Panc1 (cell line): ENCODE results near the gene ZNF366. TPM values are rescaled to one million over a fixed set of nuclear protein-coding genes. Genes with fewer than 3 reads are reported as not detected.

Experiments used
- ATAC-seq: fragments of 200-7000 bp; cut with Tn5 transposase; 2 replicates; pipeline ENCODE4 v1.9.1; 2020; ENCODE audit warnings: mild to moderate bottlenecking, moderate library complexity
- BruUV-seq: library from RNA; stranded (reverse); fragments of 400-500 nt; replicated peaks from 2 replicates; lab custom pipeline; 2021; lab: Mats Ljungman, UMichigan
- CTCF ChIA-PET: fragments of 300-600 bp; sonication (Branson Sonifier 250); formaldehyde crosslinking; loops from one replicate; lab custom pipeline; 2022; ENCODE audit warnings: antibody characterized with exemption; lab: Charles Lee
- POLR2A ChIA-PET: fragments of 300-600 bp; sonication (Branson Sonifier 250); formaldehyde crosslinking; loops from one replicate; lab custom pipeline; 2022; ENCODE audit warnings: antibody characterized with exemption; lab: Charles Lee
- DNase-seq: peaks from one replicate; pipeline ENCODE4 v3.0.0-alpha.2; 2010; ENCODE audit warnings: low read depth, low spot score
- H3K27ac ChIP-seq: 2 replicates; pipeline ENCODE4 v1.5.1; 2011; ENCODE audit warnings: mild to moderate bottlenecking, low read length, inconsistent platforms
- H3K27me3 ChIP-seq: fragments of 200-500 bp; sonication (Bioruptor generic); 2 replicates; pipeline ENCODE4 v1.6.0; 2014; ENCODE audit warnings: low read length, inconsistent platforms; ENCODE audit not compliant: control insufficient read depth, insufficient read depth
- H3K36me3 ChIP-seq: fragments of 200-500 bp; sonication (Bioruptor generic); 2 replicates; pipeline ENCODE4 v1.5.1; 2014; ENCODE audit warnings: inconsistent platforms, mild to moderate bottlenecking, low read length, moderate library complexity; ENCODE audit not compliant: control insufficient read depth, insufficient read depth
- H3K4me1 ChIP-seq: 2 replicates; pipeline ENCODE4 v1.5.1; 2011; ENCODE audit warnings: inconsistent platforms, mild to moderate bottlenecking, low read length, moderate library complexity; ENCODE audit not compliant: control insufficient read depth, insufficient read depth
- H3K4me3 ChIP-seq, 2 experiments: 2 replicates each; pipeline ENCODE4 v1.5.1; 2011 to 2012; ENCODE audit warnings: low read depth in 2 of 2, low read length in 2 of 2, mild to moderate bottlenecking in 2 of 2, inconsistent platforms in 1 of 2, moderate library complexity in 1 of 2
- H3K9me3 ChIP-seq: fragments of 200-500 bp; sonication (Bioruptor generic); 2 replicates; pipeline ENCODE4 v1.5.1; 2014; ENCODE audit warnings: low read depth, mild to moderate bottlenecking, inconsistent platforms, low read length, moderate library complexity; ENCODE audit not compliant: control insufficient read depth, insufficient read depth
- CTCF ChIP-seq: fragments of 450-650 bp; IDR thresholded peaks from 2 replicates; pipeline ENCODE4 v1.5.1; 2017; ENCODE audit warnings: mild to moderate bottlenecking
- POLR2AphosphoS5 ChIP-seq: IDR thresholded peaks from 2 replicates; pipeline ENCODE4 v1.6.1; 2012; ENCODE audit warnings: mild to moderate bottlenecking, low read depth, low read length, moderate library complexity
- SIN3A ChIP-seq: IDR thresholded peaks from 2 replicates; pipeline ENCODE4 v1.6.1; 2012; ENCODE audit warnings: low read depth, mild to moderate bottlenecking, low read length, moderate library complexity, borderline replicate concordance; ENCODE audit not compliant: insufficient read depth
- TCF7L2 ChIP-seq: IDR thresholded peaks from 2 replicates; pipeline ENCODE4 v1.6.1; 2011; ENCODE audit warnings: mild to moderate bottlenecking, low read depth, low read length, inconsistent platforms
- in situ Hi-C: cut with HindIII; loops from 2 replicates; pipeline ENCODE4 v1.10.0; 2016; ENCODE audit warnings: low sequenced_read_pairs, low pct_unique_long_range_greater_than_20kb
- intact Hi-C: fragments of 100-400 bp; cut with micrococcal nuclease; formaldehyde crosslinking; loops from one replicate; pipeline ENCODE4 v1.10.0; 2022; ENCODE audit not compliant: unreplicated experiment
- total RNA-seq: library from RNA; stranded (reverse); gene quantifications from one replicate; pipeline ENCODE4 v1.2.1, GENCODE V29; 2021; ENCODE audit not compliant: unreplicated experiment
- TF ChIP-seq, protein P1 (sequence below), 2 experiments: IDR thresholded peaks; 2 replicates each; pipeline ENCODE4 v1.6.1; 2011 to 2012; ENCODE audit warnings: low read depth in 2 of 2, control low read depth in 1 of 2, low read length in 1 of 2, mild to moderate bottlenecking in 1 of 2, moderate library complexity in 1 of 2; ENCODE audit not compliant: insufficient read depth in 1 of 2

The ZNF366 gene
- total RNA-seq, 1 experiment from 2014 or later: not detected

DNA sequence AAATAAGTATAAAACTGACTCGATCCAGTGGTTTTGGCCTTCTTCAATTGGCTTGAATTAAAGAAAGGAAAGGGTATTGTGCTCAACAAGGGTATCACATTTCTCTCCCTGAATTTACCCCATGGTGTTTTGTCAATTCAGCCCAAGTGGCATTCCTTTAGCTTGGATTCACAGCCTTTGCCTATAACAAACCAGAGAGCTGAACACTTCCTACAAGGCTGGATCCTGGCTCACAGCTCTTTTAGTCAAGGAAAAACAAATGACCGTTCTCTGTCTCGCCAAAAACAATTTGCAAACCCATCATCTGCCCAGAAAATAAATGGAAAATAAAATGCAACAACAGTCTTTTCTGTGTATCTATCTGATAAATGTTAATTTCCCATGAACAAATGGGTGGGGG, 5.7 kb downstream of the ZNF366 start:
- no peaks in the 10 kb centered on the region for H3K9me3 ChIP-seq
- in situ Hi-C loops (no loop called here), intact Hi-C loops (no loop called here)
- no peaks in the 10 kb centered on the region for H3K36me3 ChIP-seq
- CTCF ChIA-PET: no interaction called here
- no peak overlapping the region for H3K27ac ChIP-seq
- no peak for DNase-seq
- no peak overlapping the region for H3K4me3 ChIP-seq
- POLR2A ChIA-PET: no interaction called here
- TF ChIP-seq CTCF: no peak
- TF ChIP-seq POLR2AphosphoS5: no peak
- TF ChIP-seq TCF7L2: no peak
- TF ChIP-seq, protein P1, sequence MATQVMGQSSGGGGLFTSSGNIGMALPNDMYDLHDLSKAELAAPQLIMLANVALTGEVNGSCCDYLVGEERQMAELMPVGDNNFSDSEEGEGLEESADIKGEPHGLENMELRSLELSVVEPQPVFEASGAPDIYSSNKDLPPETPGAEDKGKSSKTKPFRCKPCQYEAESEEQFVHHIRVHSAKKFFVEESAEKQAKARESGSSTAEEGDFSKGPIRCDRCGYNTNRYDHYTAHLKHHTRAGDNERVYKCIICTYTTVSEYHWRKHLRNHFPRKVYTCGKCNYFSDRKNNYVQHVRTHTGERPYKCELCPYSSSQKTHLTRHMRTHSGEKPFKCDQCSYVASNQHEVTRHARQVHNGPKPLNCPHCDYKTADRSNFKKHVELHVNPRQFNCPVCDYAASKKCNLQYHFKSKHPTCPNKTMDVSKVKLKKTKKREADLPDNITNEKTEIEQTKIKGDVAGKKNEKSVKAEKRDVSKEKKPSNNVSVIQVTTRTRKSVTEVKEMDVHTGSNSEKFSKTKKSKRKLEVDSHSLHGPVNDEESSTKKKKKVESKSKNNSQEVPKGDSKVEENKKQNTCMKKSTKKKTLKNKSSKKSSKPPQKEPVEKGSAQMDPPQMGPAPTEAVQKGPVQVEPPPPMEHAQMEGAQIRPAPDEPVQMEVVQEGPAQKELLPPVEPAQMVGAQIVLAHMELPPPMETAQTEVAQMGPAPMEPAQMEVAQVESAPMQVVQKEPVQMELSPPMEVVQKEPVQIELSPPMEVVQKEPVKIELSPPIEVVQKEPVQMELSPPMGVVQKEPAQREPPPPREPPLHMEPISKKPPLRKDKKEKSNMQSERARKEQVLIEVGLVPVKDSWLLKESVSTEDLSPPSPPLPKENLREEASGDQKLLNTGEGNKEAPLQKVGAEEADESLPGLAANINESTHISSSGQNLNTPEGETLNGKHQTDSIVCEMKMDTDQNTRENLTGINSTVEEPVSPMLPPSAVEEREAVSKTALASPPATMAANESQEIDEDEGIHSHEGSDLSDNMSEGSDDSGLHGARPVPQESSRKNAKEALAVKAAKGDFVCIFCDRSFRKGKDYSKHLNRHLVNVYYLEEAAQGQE (IDR thresholded peaks at IDR 0.05; ENCODE audit: insufficient read depth in 1 of 2, low read depth in 2 of 2, low read length in 1 of 2): no peak
- TF ChIP-seq SIN3A: no peak
- no peak for ATAC-seq
- no peaks in the 10 kb centered on the region for H3K4me1 ChIP-seq
- no TSS peak for BruUV-seq
- H3K27me3 ChIP-seq: no peaks in the 10 kb centered on the region

DNA sequence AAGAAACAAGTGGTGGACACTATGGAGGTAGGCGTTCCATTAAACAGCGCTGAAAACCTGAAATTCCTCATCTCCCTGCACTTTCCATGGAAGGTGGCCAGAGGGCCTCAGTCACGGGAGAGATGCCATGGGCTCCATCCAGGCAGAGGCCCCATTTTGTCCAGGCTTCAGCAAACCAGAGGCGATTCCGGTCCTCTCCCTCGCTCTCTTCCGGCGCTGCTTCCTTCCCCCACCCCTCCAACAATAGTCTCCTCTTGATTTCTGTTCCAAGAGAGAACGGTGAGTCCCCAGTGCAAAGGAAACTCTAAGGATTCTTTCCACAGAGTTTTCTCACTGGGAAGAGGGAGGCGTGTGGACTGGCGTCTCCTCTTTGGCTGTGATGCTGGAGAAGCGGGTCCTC, 7.5 kb downstream of the ZNF366 start:
- H3K27ac ChIP-seq: no peak overlapping the region
- intact Hi-C loops: no loop called here

More for the DNA sequence above, 7.5 kb downstream of the ZNF366 start:
- no peak for TF ChIP-seq TCF7L2
- TF ChIP-seq, protein P1 (IDR thresholded peaks at IDR 0.05; ENCODE audit: insufficient read depth in 1 of 2, low read depth in 2 of 2, low read length in 1 of 2): no peak
- no peak for TF ChIP-seq POLR2AphosphoS5
- TF ChIP-seq CTCF: no peak
- TF ChIP-seq SIN3A: no peak
- no peak overlapping the region for H3K4me3 ChIP-seq
- ATAC-seq: no peak
- no peaks in the 10 kb centered on the region for H3K4me1 ChIP-seq
- no peaks in the 10 kb centered on the region for H3K9me3 ChIP-seq
- H3K27me3 ChIP-seq: no peaks in the 10 kb centered on the region
- no TSS peak for BruUV-seq
- ChIA-PET CTCF (no interaction called here), POLR2A (no interaction called here)
- no peaks in the 10 kb centered on the region for H3K36me3 ChIP-seq
- in situ Hi-C loops: no loop called here
- no peak for DNase-seq
